Measurements from ENCODE around the gene SP7. TPM values are rescaled to one million over a fixed set of nuclear protein-coding genes. Genes with fewer than 3 reads are reported as not detected.
A peak's percentile ranks its signal among the peaks of the same experiment; 100 is the strongest.

Gene SP7
- total and polyA plus RNA-seq, 10 of the 15 experiments (the other 5 are each of a cell fraction or from before 2014, with no cell fraction given): 0.05 to 0.11 TPM; not detected in 8

- no peak for DNase-seq (ENCODE audit: low read depth, low spot score)
- 76% methylated on average over 5 of the region's 5 CpGs for WGBS (ENCODE audit: insufficient coverage, insufficient replicate concordance, low lambda C conversion rate, missing lambda C conversion rate)
- BruUV-seq (replicated peaks): no TSS peak
- CTCF ChIA-PET: interaction anchor here (0.8 to 8.6 kb wide), 17 partner anchors 8 to 156 kb away, joined by 3 to 225 read pairs (median 10); partner anchors contain the start of genes AAAS, AMHR2, SP1 and TARBP2
- Histone ChIP-seq H3K27ac (ENCODE audit: control insufficient read depth, insufficient read depth) (no peak overlapping the region), H3K4me1 (ENCODE audit: control insufficient read depth, insufficient read depth, low read length) (peaks cover 2% of the 10 kb centered on the region), H3K27me3 (replicated peaks in 1 of 2; ENCODE audit: control insufficient read depth in 2 of 2, insufficient read depth in 2 of 2, low read length in 1 of 2) (no peaks in the 10 kb centered on the region), H3K4me2 (ENCODE audit: control insufficient read depth, insufficient read depth) (no peak overlapping the region), H3K4me3 (no peak overlapping the region), H3K9ac (ENCODE audit: control insufficient read depth, insufficient read depth, low read length) (no peak overlapping the region), H3K36me3 (ENCODE audit: control insufficient read depth in 2 of 2, insufficient read depth in 2 of 2, low read length in 1 of 2) (no peaks in the 10 kb centered on the region), H3K79me2 (ENCODE audit: control insufficient read depth, insufficient read depth, low read length) (no peaks in the 10 kb centered on the region), H4K20me1 (ENCODE audit: control insufficient read depth, insufficient read depth) (no peaks in the 10 kb centered on the region), H3K9me3 (replicated peaks; ENCODE audit: control insufficient read depth, insufficient read depth, low read length) (no peaks in the 10 kb centered on the region), H2AFZ (ENCODE audit: control insufficient read depth, low read depth, low read length) (peak overlapping the region; percentile 11)
- in situ Hi-C loops (cut with MboI): no loop called here
- SMC1A ChIA-PET (ENCODE audit: uncharacterized antibody, unreplicated experiment): interaction anchor here (0.8 to 9.3 kb wide), 19 partner anchors 8 to 159 kb away, joined by 3 to 164 read pairs (median 9); partner anchors contain the start of genes AAAS, AMHR2 and SP1
- POLR2A ChIA-PET: interaction anchor here (1.1 to 5.5 kb wide), 5 partner anchors 26 to 155 kb away, joined by 3 to 37 read pairs (median 11); partner anchors contain the start of gene SP1
- TF ChIP-seq POLR2A (IDR thresholded peaks at IDR 0.05; ENCODE audit: low read depth, low read length): no peak
- no peak for TF ChIP-seq RELB (IDR thresholded peaks at IDR 0.05; ENCODE audit: low read depth)
- TF ChIP-seq RFX5 (IDR thresholded peaks at IDR 0.05; ENCODE audit: low read depth, low read length): no peak
- TF ChIP-seq CEBPZ (IDR thresholded peaks at IDR 0.05; ENCODE audit: low read depth, low read length): no peak
- no peak for TF ChIP-seq MTA2 (IDR thresholded peaks at IDR 0.05; ENCODE audit: low read depth)
- TF ChIP-seq EGR1 (IDR thresholded peaks at IDR 0.05; ENCODE audit: borderline replicate concordance in 1 of 2, low read depth in 2 of 2, low read length in 2 of 2): no peak
- TF ChIP-seq TCF7 (IDR thresholded peaks at IDR 0.05; ENCODE audit: borderline replicate concordance): no peak
- TF ChIP-seq, protein P1, sequence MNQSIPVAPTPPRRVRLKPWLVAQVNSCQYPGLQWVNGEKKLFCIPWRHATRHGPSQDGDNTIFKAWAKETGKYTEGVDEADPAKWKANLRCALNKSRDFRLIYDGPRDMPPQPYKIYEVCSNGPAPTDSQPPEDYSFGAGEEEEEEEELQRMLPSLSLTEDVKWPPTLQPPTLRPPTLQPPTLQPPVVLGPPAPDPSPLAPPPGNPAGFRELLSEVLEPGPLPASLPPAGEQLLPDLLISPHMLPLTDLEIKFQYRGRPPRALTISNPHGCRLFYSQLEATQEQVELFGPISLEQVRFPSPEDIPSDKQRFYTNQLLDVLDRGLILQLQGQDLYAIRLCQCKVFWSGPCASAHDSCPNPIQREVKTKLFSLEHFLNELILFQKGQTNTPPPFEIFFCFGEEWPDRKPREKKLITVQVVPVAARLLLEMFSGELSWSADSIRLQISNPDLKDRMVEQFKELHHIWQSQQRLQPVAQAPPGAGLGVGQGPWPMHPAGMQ (IDR thresholded peaks at IDR 0.05; ENCODE audit: borderline replicate concordance): no peak
- TF ChIP-seq E2F4 (IDR thresholded peaks at IDR 0.05; ENCODE audit: low read depth, low read length): no peak
- TF ChIP-seq MEF2B (IDR thresholded peaks at IDR 0.05; ENCODE audit: partially characterized antibody, poor library complexity, severe bottlenecking): no peak
- no peak for TF ChIP-seq NBN (IDR thresholded peaks at IDR 0.05)
- no peak for TF ChIP-seq IRF3 (IDR thresholded peaks at IDR 0.05)
- no peak for TF ChIP-seq NFYB (IDR thresholded peaks at IDR 0.05; ENCODE audit: insufficient read depth, low read depth, low read length)
- no peak for TF ChIP-seq NR2F1 (conservative IDR thresholded peaks at IDR 0.05)
- RAD21 ChIA-PET (ENCODE audit: unreplicated experiment): interaction anchor here (1.4 to 4.4 kb wide), 13 partner anchors 13 to 155 kb away, joined by 6 to 91 read pairs (median 16); partner anchors contain the start of genes AAAS, AMHR2, SP1 and TARBP2
- ATAC-seq: peak; percentile 9; the same call in 2 of the 3 replicates
- intact Hi-C loops (cut with micrococcal nuclease; ENCODE audit: unreplicated experiment): no loop called here
- FAIRE-seq: no peak
Measured at GRCh38 chr12:53353257-53353655, 17.1 kb upstream of the SP7 start.
